Astrocyte of the spinal cord (primary cell): ENCODE measurements around the gene PLS3.

Experiments
- DNase-seq: peaks from one replicate; pipeline ENCODE4 v3.0.0; 2011; ENCODE audit warnings: low read depth, low spot score
- H3K4me3 ChIP-seq: 2 replicates; pipeline ENCODE4 v1.5.1; 2011; ENCODE audit warnings: low read depth, mild to moderate bottlenecking, low read length, moderate library complexity
- in situ Hi-C: cut with HindIII; loops from 2 replicates; pipeline ENCODE4 v1.10.0; 2017; ENCODE audit warnings: low sequenced_read_pairs
- TF ChIP-seq, protein P1 (sequence below): IDR thresholded peaks from 2 replicates; pipeline ENCODE4 v1.5.1; 2012; ENCODE audit warnings: low read depth, mild to moderate bottlenecking, low read length, inconsistent platforms

Gene PLS3

DNA sequence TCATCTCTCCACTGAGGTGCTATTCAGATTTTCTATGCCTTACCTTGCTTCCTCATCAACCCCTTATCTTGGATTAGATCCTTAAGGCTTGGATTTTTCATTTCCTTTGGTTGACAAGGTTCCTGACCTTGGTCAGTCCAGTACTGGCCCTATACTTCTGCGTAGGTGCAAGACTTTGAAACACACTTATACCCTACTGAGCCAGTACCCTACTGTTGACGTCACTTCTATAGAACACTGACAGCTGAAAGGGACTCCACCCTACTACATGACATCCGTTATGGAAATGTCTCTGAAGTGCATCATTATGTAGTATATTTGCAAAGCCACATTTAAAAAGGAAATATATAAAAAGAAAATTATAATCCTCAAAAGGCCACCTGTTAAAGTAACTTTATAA lies 12.0 kb upstream of the PLS3 start:
- H3K4me3 ChIP-seq = no peak overlapping the region
- in situ Hi-C loops = no loop called here
- DNase-seq = no peak
- TF ChIP-seq, protein P1, sequence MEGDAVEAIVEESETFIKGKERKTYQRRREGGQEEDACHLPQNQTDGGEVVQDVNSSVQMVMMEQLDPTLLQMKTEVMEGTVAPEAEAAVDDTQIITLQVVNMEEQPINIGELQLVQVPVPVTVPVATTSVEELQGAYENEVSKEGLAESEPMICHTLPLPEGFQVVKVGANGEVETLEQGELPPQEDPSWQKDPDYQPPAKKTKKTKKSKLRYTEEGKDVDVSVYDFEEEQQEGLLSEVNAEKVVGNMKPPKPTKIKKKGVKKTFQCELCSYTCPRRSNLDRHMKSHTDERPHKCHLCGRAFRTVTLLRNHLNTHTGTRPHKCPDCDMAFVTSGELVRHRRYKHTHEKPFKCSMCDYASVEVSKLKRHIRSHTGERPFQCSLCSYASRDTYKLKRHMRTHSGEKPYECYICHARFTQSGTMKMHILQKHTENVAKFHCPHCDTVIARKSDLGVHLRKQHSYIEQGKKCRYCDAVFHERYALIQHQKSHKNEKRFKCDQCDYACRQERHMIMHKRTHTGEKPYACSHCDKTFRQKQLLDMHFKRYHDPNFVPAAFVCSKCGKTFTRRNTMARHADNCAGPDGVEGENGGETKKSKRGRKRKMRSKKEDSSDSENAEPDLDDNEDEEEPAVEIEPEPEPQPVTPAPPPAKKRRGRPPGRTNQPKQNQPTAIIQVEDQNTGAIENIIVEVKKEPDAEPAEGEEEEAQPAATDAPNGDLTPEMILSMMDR = no peak

DNA sequence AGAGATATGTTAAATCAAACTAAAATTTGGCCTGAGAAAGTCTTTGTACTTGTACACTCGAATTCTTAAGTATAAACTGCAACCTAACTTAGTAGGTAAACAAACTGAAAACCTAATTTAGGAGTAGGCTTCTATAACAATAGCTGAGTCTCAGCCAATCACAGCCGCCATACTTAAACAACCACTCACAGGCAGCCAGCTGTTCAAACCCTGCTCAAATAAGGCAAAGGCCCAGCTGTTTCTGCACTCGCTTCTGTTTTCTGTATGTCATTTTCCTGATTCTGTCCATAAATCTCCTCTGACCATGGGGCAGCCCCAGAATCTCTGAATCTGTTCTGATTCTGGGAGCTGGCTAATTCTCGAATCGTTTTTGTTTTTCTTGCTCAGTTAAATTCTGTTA lies 7.8 kb upstream of the PLS3 start:
- TF ChIP-seq, protein P1 = no peak

DNA sequence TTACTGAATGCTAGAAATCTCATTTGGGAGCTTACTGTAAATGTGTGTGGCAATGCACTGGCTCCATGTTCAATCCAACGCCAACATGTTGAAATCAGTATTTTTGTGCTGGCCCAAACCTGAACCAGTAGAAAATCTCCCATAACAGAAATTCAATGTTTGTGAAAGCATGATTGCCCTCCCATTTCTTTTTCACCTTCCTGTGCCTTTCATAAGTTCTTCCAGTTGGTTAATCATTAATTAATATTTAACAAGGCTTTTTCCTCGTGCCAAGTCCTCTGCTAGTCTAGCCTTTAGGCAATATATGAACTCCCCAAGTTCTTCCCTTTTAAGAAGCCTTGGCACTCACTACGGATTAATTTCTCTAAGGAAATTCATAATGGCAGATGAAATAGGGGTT lies 1.3 kb upstream of the PLS3 start:
- in situ Hi-C loops = no loop called here
- no peak for DNase-seq
- H3K4me3 ChIP-seq = no peak overlapping the region
- TF ChIP-seq, protein P1 = no peak

More for the DNA sequence above, 7.8 kb upstream of the PLS3 start:
- in situ Hi-C loops = no loop called here
- no peak overlapping the region for H3K4me3 ChIP-seq
- DNase-seq = no peak

DNA sequence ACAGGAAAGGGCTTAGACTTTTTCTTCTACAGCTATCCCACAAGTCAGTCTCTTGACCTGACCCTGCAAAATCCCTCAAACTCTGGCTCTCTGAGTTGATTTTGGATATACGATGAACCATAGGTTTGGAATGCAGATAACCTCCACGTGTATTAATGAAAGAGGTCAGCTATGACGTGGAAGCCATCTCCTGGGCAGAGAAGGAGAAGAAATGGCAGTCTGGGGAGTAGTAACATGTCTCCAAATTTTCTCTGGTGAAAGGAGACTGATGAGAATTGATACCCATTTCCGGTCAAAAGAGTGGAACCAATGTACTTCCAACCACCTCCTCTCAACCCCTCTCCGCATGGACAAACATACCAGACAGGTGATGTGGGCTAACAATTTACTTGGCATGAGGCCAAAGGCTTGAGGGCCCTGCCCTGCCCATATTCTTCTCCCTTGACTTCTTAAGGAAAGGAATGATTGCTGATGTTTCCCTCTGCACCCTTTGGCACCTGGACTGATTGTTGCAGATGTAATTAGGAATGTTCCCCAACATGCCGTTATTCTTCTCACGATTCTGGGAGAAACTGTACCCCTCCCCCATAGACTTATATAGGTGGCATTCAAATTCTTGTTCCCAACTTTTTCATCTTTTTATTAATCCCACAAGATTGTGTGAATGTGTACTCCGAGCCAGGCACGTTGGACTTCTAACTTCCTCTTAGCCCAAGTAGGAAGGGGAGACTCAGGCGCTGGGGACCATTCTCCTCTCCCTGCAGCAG lies 580 bp upstream of the PLS3 start:
- TF ChIP-seq, protein P1 = no peak
- H3K4me3 ChIP-seq = peak overlapping the region; percentile 74
- DNase-seq = no peak
- in situ Hi-C loops = no loop called here

DNA sequence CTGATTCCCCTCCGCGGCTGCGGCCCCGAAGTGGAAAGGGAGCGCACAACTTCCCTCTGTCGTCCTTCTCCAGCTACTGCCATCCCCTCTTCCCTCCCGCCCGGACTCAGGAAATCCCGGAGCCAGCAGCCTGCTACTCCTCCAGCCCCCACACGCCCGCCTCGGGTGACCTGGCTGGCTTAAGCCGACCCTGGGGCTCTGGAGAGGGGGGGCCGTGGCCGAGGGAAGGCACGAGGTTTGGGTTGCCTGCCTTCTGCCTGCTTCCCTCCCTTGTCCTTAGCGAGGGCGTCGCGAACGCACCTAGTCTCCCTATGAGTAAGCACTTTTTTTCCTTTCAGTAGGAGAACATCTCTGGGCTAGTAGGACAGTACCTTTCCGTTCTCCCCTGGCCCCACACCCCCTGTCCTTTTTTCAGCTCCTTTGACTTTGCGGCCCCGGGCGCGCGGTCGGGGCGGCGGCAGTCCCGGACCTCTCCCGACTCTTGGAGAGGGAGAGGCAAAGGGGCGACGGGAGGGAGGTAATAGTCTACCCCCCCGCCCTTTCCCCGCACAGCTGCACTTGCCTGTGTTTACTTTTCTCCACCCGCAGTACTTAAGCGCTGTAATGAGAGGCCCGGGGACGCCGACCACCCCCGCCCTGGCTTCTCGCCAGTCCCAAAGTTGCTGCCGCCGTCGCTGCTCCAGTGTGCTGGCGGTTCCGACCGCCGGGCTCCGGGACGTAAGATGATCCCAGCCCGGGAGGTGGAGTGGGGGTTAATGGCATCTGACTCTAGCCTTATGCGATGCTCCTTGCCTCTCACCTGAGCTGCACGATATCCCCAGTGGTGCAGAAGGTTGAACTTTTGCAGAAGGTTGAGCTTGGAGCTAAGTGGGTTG lies 868 bp downstream of the PLS3 start:
- in situ Hi-C loops = no loop called here
- H3K4me3 ChIP-seq = peak overlapping the region; percentile 74
- TF ChIP-seq, protein P1 = peak; percentile 9
- peak; percentile 42 for DNase-seq

DNA sequence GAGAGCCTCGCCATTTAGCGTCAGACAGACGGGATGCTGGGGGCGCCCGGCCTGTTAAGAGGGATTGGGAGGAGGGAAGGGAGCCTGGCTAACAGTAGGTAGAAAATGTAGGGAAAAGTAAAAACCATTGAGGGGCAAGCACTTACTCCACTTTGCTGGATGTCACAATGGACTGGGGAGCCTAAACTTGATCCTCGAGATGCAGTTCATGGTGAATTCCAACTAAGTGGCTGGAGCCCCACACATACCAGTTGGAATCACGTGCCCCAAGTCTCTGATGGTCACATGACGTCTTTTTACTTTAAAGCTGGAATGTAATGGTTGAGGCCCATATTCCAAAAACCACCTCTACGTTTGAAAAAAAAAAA lies 1.5 kb downstream of the PLS3 start:
- H3K4me3 ChIP-seq = peak overlapping the region; percentile 74
- in situ Hi-C loops = no loop called here
- TF ChIP-seq, protein P1 = no peak
- DNase-seq = no peak
